HCT116 (cell line): ENCODE measurements around the gene ICA1. TPM values are rescaled to one million over a fixed set of nuclear protein-coding genes. Genes with fewer than 3 reads are reported as not detected.

Source experiments
- ATAC-seq: fragments of 200-7000 bp; cut with Tn5 transposase; 2 replicates; pipeline ENCODE4 v1.9.1; 2020; ENCODE audit warnings: mild to moderate bottlenecking, moderate library complexity
- BruUV-seq: library from RNA; stranded (reverse); fragments of 400-500 nt; replicated peaks from 2 replicates; lab custom pipeline; 2021; lab: Mats Ljungman, UMichigan
- CTCF ChIA-PET: fragments of 300-600 bp; sonication (Branson Sonifier 250); formaldehyde crosslinking; loops from one replicate; lab custom pipeline; 2021; ENCODE audit warnings: antibody characterized with exemption; lab: Charles Lee
- POLR2A ChIA-PET: fragments of 300-600, 350-600 bp; sonication (Branson Sonifier 250); formaldehyde crosslinking; loops from one replicate; lab custom pipeline; 2021; ENCODE audit warnings: antibody characterized with exemption; lab: Charles Lee
- RAD21 ChIA-PET, 2 experiments: fragments of 300-600 bp; sonication (Branson Sonifier 250); formaldehyde crosslinking; loops; one replicate each; lab custom pipeline; 2023; ENCODE audit warnings: low total read pairs in 2 of 2; ENCODE audit not compliant: uncharacterized antibody in 2 of 2, unreplicated experiment in 2 of 2, low non-redundant PET in 1 of 2; lab: Charles Lee
- DNase-seq: peaks from one replicate; pipeline ENCODE4 v3.0.0-alpha.2; 2010; ENCODE audit warnings: low read depth, low spot score
- H2AFZ ChIP-seq: fragments of 200-600 bp; shearing (Covaris generic), sonication (generic); 2 replicates; pipeline ENCODE4 v1.6.1; 2017; ENCODE audit warnings: low read depth, mixed run types, mixed read lengths, antibody characterized with exemption, low read length; ENCODE audit not compliant: poor library complexity, severe bottlenecking
- H3K27ac ChIP-seq: 2 replicates; pipeline ENCODE4 v1.5.1; 2012; ENCODE audit warnings: low read depth, low read length
- H3K27me3 ChIP-seq: fragments of 200-600 bp; sonication (generic); 2 replicates; pipeline ENCODE4 v1.6.1; 2016; ENCODE audit warnings: mixed run types, low read length, mixed read lengths; ENCODE audit not compliant: insufficient read depth
- H3K36me3 ChIP-seq, 2 experiments: fragments of 200-500 bp in 1 of 2; fragments of 200-600 bp in 1 of 2; sonication (Bioruptor generic) in 1 of 2; sonication (generic) in 1 of 2; 2 replicates each; pipeline versions ENCODE4 v1.5.1 to v1.6.1; 2014 to 2016; ENCODE audit warnings: low read length in 2 of 2, inconsistent platforms in 1 of 2, mixed read lengths in 1 of 2, mixed run types in 1 of 2; ENCODE audit not compliant: insufficient read depth in 2 of 2, control insufficient read depth in 1 of 2
- H3K4me1 ChIP-seq, 2 experiments: fragments of 200-600 bp in 1 of 2; sonication (generic) in 1 of 2; 2 replicates each; pipeline versions ENCODE4 v1.5.1 to v1.6.1; 2012 to 2017; ENCODE audit warnings: low read length in 2 of 2, inconsistent platforms in 1 of 2, mild to moderate bottlenecking in 1 of 2, mixed read lengths in 1 of 2, mixed run types in 1 of 2, moderate library complexity in 1 of 2; ENCODE audit not compliant: insufficient read depth in 2 of 2, control insufficient read depth in 1 of 2
- H3K4me2 ChIP-seq: fragments of 200-600 bp; sonication (generic); 2 replicates; pipeline ENCODE4 v1.6.1; 2017; ENCODE audit warnings: mixed run types, low read length, mixed read lengths
- H3K4me3 ChIP-seq, 2 experiments: fragments of 200-600 bp in 1 of 2; sonication (generic) in 1 of 2; replicated peaks in 1 of 2; 2 replicates each; pipeline ENCODE4 v1.5.1; 2011 to 2016; ENCODE audit warnings: low read length in 2 of 2, control low read depth in 1 of 2, low read depth in 1 of 2, mild to moderate bottlenecking in 1 of 2, mixed read lengths in 1 of 2, mixed run types in 1 of 2
- H3K79me2 ChIP-seq: fragments of 200-600 bp; sonication (generic); 2 replicates; pipeline ENCODE4 v1.6.1; 2017; ENCODE audit warnings: mild to moderate bottlenecking, mixed run types, low read length, moderate library complexity, mixed read lengths; ENCODE audit not compliant: insufficient read depth
- H3K9ac ChIP-seq: fragments of 200-600 bp; sonication (generic); 2 replicates; pipeline ENCODE4 v1.6.1; 2016; ENCODE audit warnings: low read length, mixed read lengths
- H3K9me2 ChIP-seq: fragments of 200-600 bp; sonication (generic), shearing (Covaris generic); 2 replicates; pipeline ENCODE4 v1.6.1; 2017; ENCODE audit warnings: mixed run types, mild to moderate bottlenecking, moderate library complexity; ENCODE audit not compliant: insufficient read depth
- H3K9me3 ChIP-seq, 2 experiments: fragments of 200-500 bp in 1 of 2; fragments of 200-600 bp in 1 of 2; sonication (Bioruptor generic) in 1 of 2; sonication (generic) in 1 of 2; 2 replicates each; pipeline ENCODE4 v1.6.1; 2014 to 2017; ENCODE audit warnings: low read length in 2 of 2, mixed read lengths in 2 of 2, inconsistent platforms in 1 of 2, low read depth in 1 of 2, mild to moderate bottlenecking in 1 of 2, mixed run types in 1 of 2, moderate library complexity in 1 of 2; ENCODE audit not compliant: control insufficient read depth in 1 of 2, insufficient read depth in 1 of 2
- H4K20me1 ChIP-seq: fragments of 200-600 bp; sonication (generic), shearing (Covaris generic); 2 replicates; pipeline ENCODE4 v1.6.1; 2017; ENCODE audit warnings: mixed run types, mild to moderate bottlenecking, moderate library complexity; ENCODE audit not compliant: insufficient read depth
- CEBPB ChIP-seq: IDR thresholded peaks from 2 replicates; pipeline ENCODE4 v1.6.1; 2012; ENCODE audit warnings: low read depth
- ELF1 ChIP-seq: IDR thresholded peaks from 2 replicates; pipeline ENCODE4 v1.6.1; 2012; ENCODE audit warnings: low read depth, borderline replicate concordance
- POLR2A ChIP-seq: IDR thresholded peaks from 2 replicates; pipeline ENCODE4 v1.7.0; 2011; ENCODE audit warnings: borderline replicate concordance; ENCODE audit not compliant: insufficient read depth, insufficient read length; ENCODE audit errors: extremely low read depth
- REST ChIP-seq: IDR thresholded peaks from 2 replicates; pipeline ENCODE4 v1.6.1; 2012; ENCODE audit warnings: low read depth
- SP1 ChIP-seq: IDR thresholded peaks from 2 replicates; pipeline ENCODE4 v1.6.1; 2012; ENCODE audit warnings: low read depth
- TCF7L2 ChIP-seq: IDR thresholded peaks from 2 replicates; pipeline ENCODE4 v1.7.0; 2011; ENCODE audit warnings: borderline replicate concordance, inconsistent platforms; ENCODE audit not compliant: insufficient read depth, insufficient read length; ENCODE audit errors: extremely low read depth
- YY1 ChIP-seq: IDR thresholded peaks from 2 replicates; pipeline ENCODE4 v1.6.1; 2011; ENCODE audit warnings: low read length, low read depth, moderate library complexity, mild to moderate bottlenecking; ENCODE audit not compliant: insufficient replicate concordance; ENCODE audit errors: extremely low read depth
- intact Hi-C: fragments of 100-400 bp; cut with micrococcal nuclease; formaldehyde crosslinking; loops from 2 replicates; pipeline ENCODE4 v1.10.0; 2022
- total RNA-seq: library from RNA; stranded (reverse); gene quantifications from one replicate; pipeline ENCODE4 v1.2.1, GENCODE V29; 2021; ENCODE audit not compliant: unreplicated experiment

ICA1 gene
- total RNA-seq, 1 experiment from 2014 or later = 16.4 TPM

- ATAC-seq (no peak), DNase-seq (no peak)
Measured at GRCh38 chr7:8214244-8214824, 47.6 kb downstream of the ICA1 start.

More at GRCh38 chr7:8214244-8214824, 47.6 kb downstream of the ICA1 start:
- H3K36me3 ChIP-seq = no peaks in the 10 kb centered on the region
- ChIA-PET RAD21 (no interaction called here), CTCF (interaction anchor here (1.5 kb wide), 1 partner anchor 82 kb away, joined by 4 read pairs; no protein-coding TSS in a partner anchor), POLR2A (no interaction called here)
- H2AFZ ChIP-seq = no peak overlapping the region
- TF ChIP-seq TCF7L2 (no peak), CEBPB (no peak), ELF1 (no peak), REST (no peak), YY1 (no peak), POLR2A (no peak), SP1 (no peak)
- H3K27ac ChIP-seq = no peak overlapping the region
- H3K79me2 ChIP-seq = no peaks in the 10 kb centered on the region
- no peaks in the 10 kb centered on the region for H3K27me3 ChIP-seq
- H3K4me2 ChIP-seq = no peak overlapping the region
- intact Hi-C loops = loop anchor here (10.0 kb wide), 1 partner anchor 450 kb away; no protein-coding TSS in a partner anchor
- no peaks in the 10 kb centered on the region for H3K9me2 ChIP-seq
- H3K4me1 ChIP-seq = no peaks in the 10 kb centered on the region
- H4K20me1 ChIP-seq = no peaks in the 10 kb centered on the region
- no peak overlapping the region for H3K9ac ChIP-seq
- H3K4me3 ChIP-seq = no peak overlapping the region
- no TSS peak for BruUV-seq
- H3K9me3 ChIP-seq = no peaks in the 10 kb centered on the region
